Stimulated activated naive B cell treated with anti-CD40 and anti-IgM and Interleukin-4, amounts not matched to agents 10 μg/mL and 1 μg/mL and 100 μg/mL, for 72 hours (primary cell): ENCODE measurements around the gene GIPR.

Experiments
- ATAC-seq, 2 donors: fragments of 150-1000 bp; cut with Tn5 transposase; replicated peaks; 2 replicates each; pipeline ENCODE4 v1.10.0; 2021; ENCODE audit warnings: moderate library complexity in 1 of 2
- DNase-seq: peaks from one replicate; pipeline ENCODE4 v3.0.0; 2021
- H3K27ac Mint-ChIP-seq: one replicate; pipeline ENCODE4 v1.8.0; 2022; ENCODE audit warnings: mild to moderate bottlenecking, mixed read lengths
- H3K27me3 Mint-ChIP-seq, 2 donors: one replicate each; pipeline ENCODE4 v1.8.0; 2022; ENCODE audit warnings: mixed read lengths in 2 of 2
- H3K36me3 Mint-ChIP-seq, 2 donors: one replicate each; pipeline ENCODE4 v1.8.0; 2022; ENCODE audit warnings: mixed read lengths in 2 of 2, mild to moderate bottlenecking in 1 of 2
- H3K4me1 Mint-ChIP-seq, 2 donors: one replicate each; pipeline ENCODE4 v1.8.0; 2022; ENCODE audit warnings: mixed read lengths in 2 of 2, mild to moderate bottlenecking in 1 of 2
- H3K4me3 Mint-ChIP-seq, 2 donors: one replicate each; pipeline ENCODE4 v1.8.0; 2022; ENCODE audit warnings: mild to moderate bottlenecking in 2 of 2, mixed read lengths in 2 of 2, moderate library complexity in 1 of 2
- H3K9me3 Mint-ChIP-seq, 2 donors: one replicate each; pipeline ENCODE4 v1.8.0; 2022; ENCODE audit warnings: mixed read lengths in 2 of 2, mild to moderate bottlenecking in 1 of 2

Gene GIPR

DNA sequence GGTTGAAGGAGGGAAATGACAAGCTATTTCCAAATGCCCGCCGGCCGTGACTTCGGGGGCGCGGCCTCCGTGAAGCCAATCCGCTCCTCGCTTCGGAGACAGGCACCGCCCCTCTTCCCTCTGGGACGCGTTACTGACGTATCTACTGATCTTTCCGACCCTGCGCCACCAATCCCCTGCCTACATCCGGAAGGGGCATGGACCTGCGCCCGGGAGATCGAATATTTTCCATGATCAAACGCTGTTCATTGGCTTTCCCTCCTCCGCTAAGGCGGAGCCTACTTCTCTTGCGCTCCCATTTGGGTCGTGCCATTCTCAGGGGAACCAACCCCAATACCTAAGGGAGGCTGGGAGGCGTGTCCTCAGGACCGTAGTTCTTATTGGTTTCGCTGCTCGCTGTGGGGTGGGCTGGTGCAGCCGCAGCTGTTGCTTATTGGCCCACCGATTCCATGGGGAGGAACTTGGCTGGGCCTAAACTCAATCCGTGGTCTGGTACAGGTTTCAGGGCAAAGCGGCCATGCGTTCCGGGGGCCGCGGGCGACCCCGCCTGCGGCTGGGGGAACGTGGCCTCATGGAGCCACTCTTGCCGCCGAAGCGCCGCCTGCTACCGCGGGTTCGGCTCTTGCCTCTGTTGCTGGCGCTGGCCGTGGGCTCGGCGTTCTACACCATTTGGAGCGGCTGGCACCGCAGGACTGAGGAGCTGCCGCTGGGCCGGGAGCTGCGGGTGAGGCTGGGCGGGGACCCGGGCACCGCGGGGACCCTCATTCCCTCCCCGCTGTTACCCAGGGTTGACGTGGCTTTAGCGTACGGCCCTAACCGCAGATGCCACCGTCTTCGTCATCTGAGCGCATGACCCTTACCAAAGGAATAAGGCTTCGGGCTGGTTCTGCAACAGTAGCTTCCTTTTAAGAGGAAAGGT is 24.4 kb downstream of the GIPR start, which contains the start of gene QPCTL:
Gene QPCTL, plus strand, starts transcription at position 480 of the 919 bp plus-strand sequence. Its CDS starts 38 bp downstream, at position 518.
- H3K4me1 Mint-ChIP-seq, result peaks cover 21 to 34% of the 10 kb centered on the region in 2 donors
- H3K4me3 Mint-ChIP-seq, result peak within 1 kb of the TSS; percentile 86 to 95
- peak; percentile 99 for DNase-seq
- peaks cover 29 to 47% of the 10 kb centered on the region in 2 donors for H3K36me3 Mint-ChIP-seq
- H3K9me3 Mint-ChIP-seq, result no peaks in the 10 kb centered on the region
- ATAC-seq, result peak; percentile 87 to 89
- H3K27me3 Mint-ChIP-seq, result no peaks in the 10 kb centered on the region
- peak within 1 kb of the TSS; percentile 98 for H3K27ac Mint-ChIP-seq

DNA sequence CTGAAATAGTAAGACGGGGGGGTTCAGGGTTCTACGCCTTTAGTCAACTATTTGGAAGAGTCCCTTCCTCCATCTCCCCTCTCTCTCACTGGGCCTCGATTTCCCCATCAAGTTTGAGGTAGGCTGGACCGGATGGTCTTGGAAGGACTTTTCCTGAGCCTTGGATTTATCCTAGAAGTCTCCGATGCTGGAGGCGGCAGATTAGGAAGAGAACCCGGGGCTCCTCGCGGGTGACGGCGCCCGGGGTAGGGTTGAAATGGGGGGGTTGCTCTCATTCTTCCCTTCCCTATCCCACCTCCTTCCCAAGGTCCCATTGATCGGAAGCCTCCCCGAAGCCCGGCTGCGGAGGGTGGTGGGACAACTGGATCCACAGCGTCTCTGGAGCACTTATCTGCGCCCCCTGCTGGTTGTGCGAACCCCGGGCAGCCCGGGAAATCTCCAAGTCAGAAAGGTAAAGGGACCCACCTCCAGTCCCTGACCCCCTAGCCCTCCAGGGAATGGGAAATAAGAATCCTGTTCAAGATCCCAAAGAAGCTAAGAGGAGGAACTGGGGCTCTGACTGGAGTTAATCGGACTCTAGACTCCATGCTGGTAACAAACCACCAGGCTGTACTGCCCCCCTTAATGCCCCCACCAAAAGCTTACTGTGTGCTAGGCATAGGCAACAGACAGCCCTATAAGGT is 25.2 kb downstream of the GIPR start:
- no peaks in the 10 kb centered on the region for H3K27me3 Mint-ChIP-seq
- peak overlapping the region; percentile 98 for H3K27ac Mint-ChIP-seq
- peaks cover 32 to 51% of the 10 kb centered on the region in 2 donors for H3K36me3 Mint-ChIP-seq
- H3K4me1 Mint-ChIP-seq, result peaks cover 23 to 38% of the 10 kb centered on the region in 2 donors
- DNase-seq, result peak; percentile 73
- H3K9me3 Mint-ChIP-seq, result no peaks in the 10 kb centered on the region
- peak overlapping the region; percentile 86 to 95 for H3K4me3 Mint-ChIP-seq
- ATAC-seq, result peak; percentile 13 to 15

DNA sequence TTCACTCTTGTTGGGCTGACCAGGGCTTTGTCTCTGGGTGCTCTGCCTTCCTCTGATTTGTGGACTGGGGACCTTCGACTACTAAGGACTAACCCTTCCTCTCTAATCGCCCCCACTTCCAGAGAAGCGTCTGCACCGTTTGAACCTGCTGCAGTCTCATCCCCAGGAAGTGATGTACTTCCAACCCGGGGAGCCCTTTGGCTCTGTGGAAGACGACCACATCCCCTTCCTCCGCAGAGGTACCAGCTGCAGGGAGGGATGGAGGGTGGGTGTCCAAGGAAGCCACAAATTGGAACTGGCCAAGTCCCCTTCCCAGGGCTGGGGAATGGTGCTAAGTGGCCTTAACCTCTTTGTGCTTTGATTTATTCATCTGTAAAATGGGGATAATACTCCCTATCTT is 33.7 kb downstream of the GIPR start:
- H3K27me3 Mint-ChIP-seq, result no peaks in the 10 kb centered on the region
- no peak for ATAC-seq

DNA sequence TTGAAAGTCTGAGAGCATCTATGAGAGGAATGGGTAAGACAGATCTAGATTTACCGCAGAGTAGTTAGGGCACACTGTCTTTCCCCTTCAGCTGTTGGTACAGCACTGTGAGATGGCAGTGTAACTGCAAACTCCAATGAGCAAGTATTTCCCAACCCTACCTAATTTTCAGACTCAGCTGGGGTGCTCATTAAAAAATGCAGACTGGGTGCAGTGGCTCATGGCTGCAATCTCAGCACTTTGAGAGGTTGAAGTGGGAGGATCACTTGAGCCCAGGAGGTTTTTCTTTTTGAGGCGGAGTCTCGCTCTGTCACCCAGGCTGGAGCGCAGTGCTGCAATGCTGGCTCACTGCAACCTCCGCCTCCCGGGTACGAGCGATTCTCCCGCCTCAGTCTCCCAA is 37.1 kb downstream of the GIPR start:
- no peaks in the 10 kb centered on the region for H3K9me3 Mint-ChIP-seq
- ATAC-seq (no peak), DNase-seq (no peak)
- no peak overlapping the region for H3K27ac Mint-ChIP-seq
- peaks cover 31 to 33% of the 10 kb centered on the region in 2 donors for H3K36me3 Mint-ChIP-seq
- no peak overlapping the region for H3K4me3 Mint-ChIP-seq
- no peaks in the 10 kb centered on the region for H3K27me3 Mint-ChIP-seq
- H3K4me1 Mint-ChIP-seq, result peaks cover 6 to 25% of the 10 kb centered on the region in 2 donors

More for the DNA sequence above, 33.7 kb downstream of the GIPR start:
- no peak overlapping the region for H3K4me3 Mint-ChIP-seq
- peaks cover 27 to 36% of the 10 kb centered on the region in 2 donors for H3K36me3 Mint-ChIP-seq
- peaks cover 9 to 26% of the 10 kb centered on the region in 2 donors for H3K4me1 Mint-ChIP-seq
- H3K27ac Mint-ChIP-seq, result peak overlapping the region; percentile 14
- DNase-seq, result no peak
- no peaks in the 10 kb centered on the region for H3K9me3 Mint-ChIP-seq

DNA sequence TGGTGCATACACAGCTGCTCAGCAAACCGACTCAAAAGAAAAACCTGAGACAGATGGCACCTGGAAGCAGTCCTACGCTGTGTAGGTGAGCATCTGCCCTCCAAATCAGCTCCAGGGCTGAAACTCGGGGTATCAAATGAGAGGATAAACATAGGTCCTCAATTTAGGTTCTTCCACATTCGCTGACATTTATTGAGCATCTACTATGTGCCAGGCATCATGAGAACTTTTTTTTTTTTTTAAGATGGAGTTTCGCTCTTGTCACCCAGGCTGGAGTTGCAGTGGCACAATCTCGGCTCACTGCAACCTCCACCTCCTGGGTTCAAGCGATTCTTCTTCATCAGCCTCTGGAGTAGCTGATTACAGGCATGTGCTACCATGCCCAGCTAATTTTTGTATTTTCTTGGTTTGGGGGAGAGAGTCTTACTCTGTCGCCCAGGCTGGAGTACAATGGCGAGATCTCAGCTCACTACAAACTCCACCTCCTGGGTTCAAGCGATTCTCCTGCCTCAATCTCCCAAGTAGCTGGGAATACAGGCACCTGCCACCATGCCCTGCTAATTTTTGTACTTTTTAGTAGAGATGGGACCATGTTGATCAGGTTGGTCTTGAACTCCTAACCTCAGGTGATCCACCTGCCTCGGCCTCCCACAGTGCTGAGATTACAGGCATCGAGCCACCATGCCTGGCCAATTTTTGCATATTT is 37.8 kb downstream of the GIPR start:
- H3K4me3 Mint-ChIP-seq, result peak overlapping the region in 1 of 2 donors; percentile 32
- no peak for DNase-seq
- peak overlapping the region; percentile 47 for H3K27ac Mint-ChIP-seq
- peaks cover 36 to 39% of the 10 kb centered on the region in 2 donors for H3K36me3 Mint-ChIP-seq
- H3K9me3 Mint-ChIP-seq, result no peaks in the 10 kb centered on the region
- H3K27me3 Mint-ChIP-seq, result no peaks in the 10 kb centered on the region
- ATAC-seq, result no peak
- H3K4me1 Mint-ChIP-seq, result peaks cover 8 to 32% of the 10 kb centered on the region in 2 donors

DNA sequence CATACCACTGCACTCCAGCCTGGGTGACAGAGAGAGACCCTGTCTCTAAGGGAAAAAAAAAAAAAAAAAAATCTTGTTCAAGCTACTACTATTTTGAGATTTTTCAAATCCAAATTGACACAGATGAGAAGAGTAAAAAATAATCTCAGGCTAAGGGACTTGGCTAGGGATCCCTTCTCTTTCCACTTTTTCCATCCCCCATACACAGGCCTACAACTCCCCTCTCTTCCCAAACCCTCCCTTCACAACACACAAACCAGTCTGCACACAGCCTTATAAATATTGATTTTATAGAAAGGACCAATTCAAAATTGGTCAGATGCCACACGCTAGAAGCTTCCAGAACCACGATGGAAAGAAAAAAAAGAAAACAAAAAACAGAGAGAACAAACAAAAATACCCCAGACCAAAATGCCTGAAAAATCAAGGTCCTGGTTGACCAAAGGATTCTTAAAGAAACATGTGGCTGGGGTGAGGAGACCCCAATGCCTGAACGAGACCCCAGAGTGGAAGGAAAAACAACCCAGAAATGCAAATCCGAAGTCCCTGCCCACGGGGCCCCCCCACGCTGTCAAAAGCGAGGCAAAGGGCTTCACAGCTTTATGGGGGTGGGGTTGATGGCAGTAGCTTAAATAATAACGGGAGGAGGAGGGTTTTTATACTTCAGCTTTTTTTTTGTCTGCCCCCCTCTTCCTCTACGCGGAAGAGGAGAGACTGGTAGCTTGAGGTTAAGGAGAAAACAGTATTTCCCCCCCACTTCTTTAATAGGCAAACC is 42.5 kb downstream of the GIPR start:
- H3K4me1 Mint-ChIP-seq, result peaks cover 9 to 38% of the 10 kb centered on the region in 2 donors
- H3K36me3 Mint-ChIP-seq, result peaks cover 29% of the 10 kb centered on the region in 2 donors
- DNase-seq (no peak), ATAC-seq (no peak)
- H3K4me3 Mint-ChIP-seq, result no peak overlapping the region
- H3K9me3 Mint-ChIP-seq, result no peaks in the 10 kb centered on the region
- no peak overlapping the region for H3K27ac Mint-ChIP-seq
- H3K27me3 Mint-ChIP-seq, result no peaks in the 10 kb centered on the region

DNA sequence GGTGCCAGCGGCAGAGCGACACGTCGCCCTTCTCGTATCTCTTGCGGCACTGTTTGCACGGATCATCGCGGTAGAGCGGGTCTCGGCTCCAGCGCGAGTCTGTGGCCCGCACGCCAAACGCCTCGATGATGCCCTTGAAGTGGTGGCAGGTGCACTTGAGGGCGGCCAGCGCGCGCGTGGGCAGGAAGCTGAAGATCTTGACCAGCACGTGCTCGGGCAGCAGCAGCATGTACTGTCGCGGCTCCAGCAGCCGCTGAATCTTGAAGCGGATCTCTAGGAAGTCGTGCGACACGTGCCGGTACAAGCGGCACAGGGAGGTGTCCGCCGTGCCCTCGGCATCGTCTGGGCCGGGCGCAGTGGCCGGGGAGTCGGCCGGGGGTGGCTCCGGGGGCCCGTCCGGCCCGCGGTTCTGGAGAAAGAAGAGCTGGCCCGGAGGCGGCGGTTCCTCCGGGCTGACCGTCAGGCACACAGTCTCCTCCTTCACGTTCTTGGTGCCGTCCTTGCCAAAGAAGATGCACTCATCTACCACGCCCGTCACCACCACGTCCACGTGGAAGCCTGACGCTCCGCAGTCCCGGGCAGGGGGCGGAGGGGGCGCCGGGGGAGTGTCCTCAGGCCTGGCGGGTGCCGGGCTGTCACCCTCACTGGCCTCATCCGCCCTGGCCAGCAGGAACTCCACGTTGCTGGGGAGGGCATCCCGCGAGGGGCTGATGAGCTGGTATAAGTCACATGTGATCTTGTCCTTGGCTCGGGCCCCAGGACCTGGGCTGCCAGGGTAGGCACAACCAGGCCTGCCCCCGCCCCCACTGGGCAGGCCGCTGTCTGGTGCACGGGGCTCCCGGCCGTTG is 44.1 kb downstream of the GIPR start:
- H3K9me3 Mint-ChIP-seq, result no peaks in the 10 kb centered on the region
- H3K27me3 Mint-ChIP-seq, result no peaks in the 10 kb centered on the region
- H3K4me1 Mint-ChIP-seq, result peaks cover 16 to 40% of the 10 kb centered on the region in 2 donors
- no peak overlapping the region for H3K4me3 Mint-ChIP-seq
- ATAC-seq (no peak), DNase-seq (no peak)
- H3K36me3 Mint-ChIP-seq, result peaks cover 25 to 26% of the 10 kb centered on the region in 2 donors
- H3K27ac Mint-ChIP-seq, result no peak overlapping the region

DNA sequence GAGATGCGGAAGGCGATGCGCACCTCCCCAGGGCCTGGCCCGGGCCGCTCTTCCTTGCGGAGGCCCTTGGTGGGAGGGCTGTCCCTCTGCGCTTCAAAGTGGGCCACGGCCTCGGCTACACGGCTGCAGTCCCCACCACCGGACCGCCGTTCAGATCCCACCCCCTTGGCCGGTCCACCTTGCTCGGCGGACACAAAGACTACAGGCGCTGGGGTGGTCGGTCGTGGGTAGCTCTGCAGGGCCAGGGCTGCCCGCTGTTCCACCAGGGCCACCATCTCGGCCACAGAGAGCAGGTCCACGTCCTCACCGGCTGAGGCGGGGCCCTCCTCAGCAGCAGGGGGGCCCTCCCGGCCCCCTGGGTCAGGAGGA is 44.7 kb downstream of the GIPR start:
- peaks cover 16 to 41% of the 10 kb centered on the region in 2 donors for H3K4me1 Mint-ChIP-seq
- no peak for DNase-seq
- no peak overlapping the region for H3K27ac Mint-ChIP-seq

DNA sequence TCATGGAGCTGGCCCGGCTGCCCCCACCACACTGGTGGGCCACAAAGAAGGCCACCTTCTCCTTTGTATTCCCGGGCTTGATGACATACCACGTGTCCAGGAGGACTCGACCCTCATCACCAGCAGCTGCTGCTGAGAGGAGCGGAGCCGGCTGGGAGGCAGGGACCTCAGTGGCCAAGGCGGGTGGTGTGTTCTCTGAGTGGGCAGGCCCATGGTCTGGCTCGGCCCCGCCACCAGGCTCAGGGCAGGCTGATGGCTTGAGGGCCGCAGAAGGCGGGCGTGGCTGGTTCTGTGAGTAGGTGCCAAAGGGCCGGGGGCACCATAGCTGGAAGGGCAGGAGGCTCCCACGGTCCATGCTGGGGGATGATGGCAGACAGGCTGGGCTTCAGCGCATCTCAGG is 45.1 kb downstream of the GIPR start:
- Mint-ChIP-seq H3K4me1 (peaks cover 19 to 44% of the 10 kb centered on the region in 2 donors), H3K27ac (no peak overlapping the region), H3K9me3 (no peaks in the 10 kb centered on the region), H3K36me3 (peaks cover 25 to 26% of the 10 kb centered on the region in 2 donors), H3K27me3 (no peaks in the 10 kb centered on the region), H3K4me3 (no peak overlapping the region)
- ATAC-seq (no peak), DNase-seq (no peak)

More for the DNA sequence above, 44.7 kb downstream of the GIPR start:
- Mint-ChIP-seq H3K36me3 (peaks cover 25 to 26% of the 10 kb centered on the region in 2 donors), H3K27me3 (no peaks in the 10 kb centered on the region), H3K4me3 (no peak overlapping the region), H3K9me3 (no peaks in the 10 kb centered on the region)
- ATAC-seq, result no peak

DNA sequence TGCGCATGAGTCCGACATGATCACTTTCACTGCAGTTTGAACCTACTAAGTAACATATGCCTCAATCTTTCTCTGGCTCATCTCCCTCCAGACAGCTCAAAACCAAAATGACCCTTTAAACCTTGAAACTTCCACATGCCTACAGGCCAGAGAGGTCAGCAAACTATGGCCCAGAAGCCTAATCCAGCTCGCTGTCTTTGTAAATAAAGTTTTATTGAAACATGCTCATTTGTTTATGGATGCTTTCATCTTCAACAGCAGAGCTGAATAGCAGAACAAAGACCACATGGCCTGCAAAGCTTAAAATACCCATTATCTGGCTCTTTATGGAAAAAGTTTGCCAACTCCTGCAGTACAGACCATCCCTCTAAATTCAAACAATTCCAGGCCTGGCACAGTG is 47.1 kb downstream of the GIPR start:
- peaks cover 32 to 34% of the 10 kb centered on the region in 2 donors for H3K36me3 Mint-ChIP-seq
- ATAC-seq, result no peak
- H3K27ac Mint-ChIP-seq, result no peak overlapping the region
- H3K9me3 Mint-ChIP-seq, result no peaks in the 10 kb centered on the region
- DNase-seq, result no peak
- no peak overlapping the region for H3K4me3 Mint-ChIP-seq
- H3K4me1 Mint-ChIP-seq, result peaks cover 26 to 51% of the 10 kb centered on the region in 2 donors
- H3K27me3 Mint-ChIP-seq, result no peaks in the 10 kb centered on the region

DNA sequence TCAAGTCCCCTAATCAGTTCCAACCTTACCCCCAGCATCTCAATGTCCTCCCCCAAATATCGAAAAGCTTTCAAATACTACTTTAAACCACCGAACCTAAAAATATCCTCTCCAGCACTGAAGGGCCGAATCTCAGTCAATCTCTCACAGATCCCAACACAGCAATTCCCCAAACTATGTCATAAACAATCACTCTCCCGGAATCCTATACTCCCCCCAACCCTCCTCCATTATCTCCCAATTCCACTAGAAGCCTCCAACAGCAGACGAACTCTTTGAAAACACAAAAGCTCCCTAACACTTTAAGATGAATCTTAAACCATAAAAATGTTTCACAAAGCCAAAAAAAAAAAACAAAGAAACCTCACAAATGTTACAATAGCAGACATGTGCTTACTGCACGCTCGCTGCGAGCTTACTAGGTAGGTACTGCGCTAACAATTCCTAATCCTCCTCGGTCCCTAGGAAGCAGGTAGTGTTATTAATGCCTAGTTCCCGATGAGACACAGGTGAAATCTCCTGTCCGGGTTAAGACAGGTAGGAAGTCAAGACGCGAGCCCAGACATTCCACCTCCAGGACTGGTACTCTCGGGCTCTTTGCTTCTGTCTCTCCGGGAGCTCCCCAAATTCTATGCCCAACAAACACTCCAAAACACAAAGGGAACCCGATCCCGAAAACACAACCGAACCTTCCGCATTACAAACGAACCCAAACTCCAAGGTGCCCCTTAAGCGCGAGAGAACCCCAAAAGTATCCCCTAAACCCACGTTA is 48.5 kb downstream of the GIPR start:
- peaks cover 22 to 41% of the 10 kb centered on the region in 2 donors for H3K4me1 Mint-ChIP-seq
- ATAC-seq (peak in 1 of 2 donors; percentile 5), DNase-seq (no peak)
- H3K4me3 Mint-ChIP-seq, result peak overlapping the region; percentile 95 to 98
- H3K27me3 Mint-ChIP-seq, result no peaks in the 10 kb centered on the region
- H3K36me3 Mint-ChIP-seq, result peaks cover 29 to 32% of the 10 kb centered on the region in 2 donors
- H3K27ac Mint-ChIP-seq, result peak overlapping the region; percentile 99
- H3K9me3 Mint-ChIP-seq, result no peaks in the 10 kb centered on the region
